GM18505 (cell line): Measurements from ENCODE around the gene MAPK13.
A peak's percentile ranks its signal among the peaks of the same experiment; 100 is the strongest.
"Not testable (repeated sequence)": the region's sequence is repeated elsewhere in the genome, so short reads cannot be mapped to it uniquely, and the experiment has no call there.

ENCODE experiments used
- ATAC-seq: cut with Tn5 transposase; IDR thresholded peaks from one replicate; pipeline ENCODE4 v1.9.1; 2021; ENCODE audit not compliant: unreplicated experiment
- POLR2A ChIP-seq: IDR thresholded peaks from 4 replicates; pipeline ENCODE4 v1.6.1; 2011; ENCODE audit warnings: borderline replicate concordance; ENCODE audit not compliant: insufficient read depth, insufficient read length; ENCODE audit errors: extremely low read depth

Gene MAPK13

GRCh38 chr6:36129941-36130666, at the start of gene MAPK13:
MAPK13 (plus strand) TSS chr6:36130513; CDS start chr6:36130583, 70 bp downstream.
- TF ChIP-seq POLR2A = no peak
- no peak for ATAC-seq

- TF ChIP-seq POLR2A = no peak
- no peak for ATAC-seq
Measured at GRCh38 chr6:36082318-36082717, 48.0 kb upstream of the MAPK13 start.

GRCh38 chr6:36083446-36083845, 46.9 kb upstream of the MAPK13 start:
- ATAC-seq = no peak
- no peak for TF ChIP-seq POLR2A

GRCh38 chr6:36088204-36088603, 42.1 kb upstream of the MAPK13 start:
- not testable (repeated sequence) for ATAC-seq

- TF ChIP-seq POLR2A = no peak
- ATAC-seq = no peak
Measured at GRCh38 chr6:36089048-36089447, 41.3 kb upstream of the MAPK13 start.

- no peak for TF ChIP-seq POLR2A
- no peak for ATAC-seq
Measured at GRCh38 chr6:36094238-36094637, 36.1 kb upstream of the MAPK13 start.

- ATAC-seq = peak; percentile 68
- TF ChIP-seq POLR2A = no peak
Measured at GRCh38 chr6:36094753-36095496, 35.4 kb upstream of the MAPK13 start.

GRCh38 chr6:36095497-36096391, 34.6 kb upstream of the MAPK13 start:
- no peak for TF ChIP-seq POLR2A
- ATAC-seq = no peak

- TF ChIP-seq POLR2A = no peak
- no peak for ATAC-seq
Measured at GRCh38 chr6:36098253-36098919, 31.9 kb upstream of the MAPK13 start.

GRCh38 chr6:36098920-36099647, 31.2 kb upstream of the MAPK13 start:
- no peak for ATAC-seq
- TF ChIP-seq POLR2A = no peak

- TF ChIP-seq POLR2A = no peak
Measured at GRCh38 chr6:36099869-36100483, 30.3 kb upstream of the MAPK13 start.

GRCh38 chr6:36101691-36102090, 28.6 kb upstream of the MAPK13 start:
- TF ChIP-seq POLR2A = no peak
- ATAC-seq = no peak

More at GRCh38 chr6:36099869-36100483, 30.3 kb upstream of the MAPK13 start:
- ATAC-seq = no peak

- ATAC-seq = no peak
- no peak for TF ChIP-seq POLR2A
Measured at GRCh38 chr6:36102853-36103252, 27.5 kb upstream of the MAPK13 start.

GRCh38 chr6:36104836-36105235, 25.5 kb upstream of the MAPK13 start:
- ATAC-seq = no peak
- TF ChIP-seq POLR2A = no peak
